NCI-H524 (cell line): ENCODE measurements around the gene C16orf92.
"Not testable (repeated sequence)": the region's sequence is repeated elsewhere in the genome, so short reads cannot be mapped to it uniquely, and the experiment has no call there.

Experiments used
- DNase-seq, 2 experiments: peaks; one replicate each; lab custom pipeline; 2025; lab: John Stamatoyannopoulos, UW

C16orf92 gene

DNA sequence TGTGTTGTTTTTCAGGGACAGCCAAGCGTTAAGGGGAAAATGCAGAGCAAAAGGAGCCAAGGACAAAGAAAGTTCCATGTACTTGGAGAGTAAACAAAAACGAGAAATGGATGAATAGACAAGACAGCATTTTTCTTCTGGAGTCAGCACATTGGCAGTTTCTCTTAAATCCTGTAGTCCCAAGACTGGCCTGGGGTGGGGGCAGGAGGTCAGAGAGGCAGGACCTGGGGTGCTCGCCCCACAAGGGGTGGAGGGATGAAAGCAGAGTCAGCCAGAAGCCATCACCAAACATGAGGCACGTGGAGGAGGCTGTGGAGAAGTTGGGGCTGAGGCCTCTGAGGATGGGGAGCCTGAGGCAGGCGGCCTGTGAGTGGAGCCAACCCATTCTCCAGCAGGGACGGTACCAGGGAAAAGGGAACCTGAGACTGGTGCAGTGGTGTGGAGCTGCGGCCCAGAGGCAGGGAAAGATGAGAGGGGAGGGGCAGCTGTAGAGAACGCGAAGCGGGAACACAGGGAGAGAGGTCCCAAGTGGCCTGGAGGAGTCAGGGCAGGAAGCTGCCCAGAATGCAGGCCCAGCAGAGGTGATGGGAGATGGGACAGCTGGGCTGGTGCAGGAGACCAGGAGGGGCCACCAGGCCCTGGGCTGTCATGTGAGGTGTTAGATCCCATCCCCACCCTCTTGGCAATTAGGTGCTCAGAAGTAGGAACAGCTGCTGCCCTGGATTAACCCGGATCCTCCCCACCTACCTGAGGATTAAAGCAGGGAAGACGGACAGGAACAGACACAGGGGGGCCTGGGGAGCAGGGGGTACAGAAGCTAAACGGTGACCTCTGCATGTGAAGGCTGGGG is 4.8 kb downstream of the C16orf92 start:
- DNase-seq, result peak; percentile 100

DNA sequence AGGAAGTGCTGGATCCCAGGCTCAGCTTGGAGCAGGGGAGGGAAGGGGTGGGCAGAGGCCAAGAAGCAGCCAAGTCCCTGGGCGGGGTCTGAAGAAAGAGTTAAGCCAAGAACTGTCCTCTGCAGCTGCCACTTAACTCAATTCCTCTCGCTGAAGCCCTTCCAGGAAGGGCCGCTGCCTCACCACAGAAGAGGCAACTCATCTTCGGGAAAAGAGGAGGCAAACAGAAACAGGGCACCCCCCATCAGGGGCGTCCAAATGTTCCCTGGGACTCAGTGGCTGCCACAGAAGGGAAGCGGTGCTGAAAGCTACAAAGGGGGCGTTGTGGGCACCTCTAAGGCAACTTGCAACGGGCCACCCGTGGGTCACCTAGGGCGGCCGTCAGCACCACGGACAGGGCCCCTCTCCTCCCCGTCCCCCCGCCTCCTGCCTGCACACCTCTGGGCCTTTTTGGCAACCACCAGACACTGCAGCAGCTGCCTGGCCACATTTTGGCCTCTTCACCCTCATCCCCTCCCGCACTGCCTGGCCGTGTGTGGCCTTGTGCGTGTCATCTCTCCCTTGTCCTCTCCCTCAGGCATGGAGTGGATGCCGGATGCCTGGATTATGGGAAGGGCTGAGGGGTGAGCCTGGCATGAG is 5.6 kb downstream of the C16orf92 start:
- DNase-seq, result peak in 1 of 2 experiments; percentile 63

DNA sequence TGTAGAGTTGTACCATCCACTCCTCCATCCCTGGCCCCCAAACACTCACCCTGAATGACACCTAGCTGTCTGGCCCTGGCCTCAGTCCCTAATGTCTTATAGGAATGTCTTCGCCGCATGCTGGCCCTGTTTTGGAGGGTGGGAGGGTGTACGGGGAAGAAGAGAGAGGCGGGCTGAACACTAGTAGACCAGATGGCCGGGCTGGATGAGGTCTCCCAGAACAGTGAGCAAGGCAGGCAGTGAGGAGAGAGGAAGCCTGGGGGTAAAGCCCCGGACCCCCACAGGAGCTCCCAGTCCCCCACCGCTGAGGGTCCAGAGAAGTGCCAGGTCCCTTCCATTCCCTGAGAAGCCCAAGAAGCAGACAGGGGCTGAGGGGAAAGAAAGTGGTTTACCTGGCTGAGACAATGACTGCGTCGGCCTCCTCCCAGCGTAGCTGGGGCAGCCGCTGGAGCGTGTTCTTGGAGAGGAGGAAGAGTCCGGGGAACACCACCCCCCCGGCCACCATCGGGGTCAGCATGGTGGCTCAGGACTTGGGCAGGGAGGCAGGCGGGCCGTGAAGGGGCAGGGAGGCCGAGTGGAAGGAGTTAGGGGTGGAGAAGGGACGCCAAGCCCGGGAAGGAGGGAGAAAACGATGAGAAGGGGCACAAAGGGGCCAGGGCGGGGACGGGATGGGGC is 7.2 kb downstream of the C16orf92 start:
- DNase-seq, result peak; percentile 47 to 74

DNA sequence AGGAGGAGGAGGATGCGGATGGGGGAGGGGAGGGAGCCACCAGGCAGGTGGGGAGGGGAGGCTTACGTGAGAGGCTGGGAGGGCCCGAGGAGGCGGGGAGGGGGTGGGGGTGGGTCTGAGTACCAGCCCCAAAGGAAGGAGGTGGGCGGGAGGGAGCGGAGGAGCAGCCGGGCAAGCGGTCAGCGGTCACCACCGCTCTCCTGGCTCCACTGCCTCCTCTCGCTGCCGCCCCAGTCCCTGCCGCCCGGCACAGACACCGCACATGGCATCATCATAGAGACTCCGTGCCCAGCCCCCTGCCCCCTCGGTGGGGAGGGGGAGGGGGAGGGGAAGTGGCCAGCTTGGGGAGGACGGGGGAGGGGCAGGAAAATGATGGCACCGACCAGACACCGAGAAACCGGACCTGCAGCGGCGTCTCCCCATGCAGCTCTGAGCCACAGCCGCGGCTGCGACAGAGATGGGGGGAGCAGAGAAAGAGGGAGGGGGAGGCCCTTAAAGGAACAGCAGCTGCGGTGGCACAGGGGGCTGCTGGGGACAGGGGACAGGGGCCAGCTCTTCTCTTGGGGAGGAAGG is 7.9 kb downstream of the C16orf92 start, which contains the start of gene TLCD3B:
TSS of gene TLCD3B (minus strand) at position 431 of the 573 bp plus-strand sequence. CDS start 744 bp downstream, outside the sequence.
- peak; percentile 46 to 80 for DNase-seq

DNA sequence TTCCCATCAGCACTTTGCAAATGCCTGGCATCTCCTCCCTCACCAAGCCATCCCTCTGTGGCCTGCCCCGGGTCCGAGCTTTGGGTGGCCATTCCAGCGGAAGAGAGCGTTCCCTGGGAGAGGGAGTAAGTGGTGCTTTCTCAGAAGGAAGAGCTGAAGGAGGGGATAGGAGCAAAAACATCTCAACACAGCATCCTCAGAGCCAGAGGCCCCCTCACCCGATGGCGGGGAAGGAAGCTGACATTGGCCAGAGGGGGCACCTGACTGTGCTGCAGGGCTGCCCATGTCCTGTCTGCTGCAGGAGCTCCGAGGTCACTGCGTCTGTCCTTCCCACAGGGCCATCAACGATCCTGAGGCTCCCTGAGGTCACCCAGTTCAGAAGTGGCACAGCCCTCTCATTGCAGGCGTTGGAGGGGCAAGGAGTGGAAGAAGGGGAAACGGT is 8.5 kb downstream of the C16orf92 start:
- DNase-seq, result peak in 1 of 2 experiments; percentile 27

DNA sequence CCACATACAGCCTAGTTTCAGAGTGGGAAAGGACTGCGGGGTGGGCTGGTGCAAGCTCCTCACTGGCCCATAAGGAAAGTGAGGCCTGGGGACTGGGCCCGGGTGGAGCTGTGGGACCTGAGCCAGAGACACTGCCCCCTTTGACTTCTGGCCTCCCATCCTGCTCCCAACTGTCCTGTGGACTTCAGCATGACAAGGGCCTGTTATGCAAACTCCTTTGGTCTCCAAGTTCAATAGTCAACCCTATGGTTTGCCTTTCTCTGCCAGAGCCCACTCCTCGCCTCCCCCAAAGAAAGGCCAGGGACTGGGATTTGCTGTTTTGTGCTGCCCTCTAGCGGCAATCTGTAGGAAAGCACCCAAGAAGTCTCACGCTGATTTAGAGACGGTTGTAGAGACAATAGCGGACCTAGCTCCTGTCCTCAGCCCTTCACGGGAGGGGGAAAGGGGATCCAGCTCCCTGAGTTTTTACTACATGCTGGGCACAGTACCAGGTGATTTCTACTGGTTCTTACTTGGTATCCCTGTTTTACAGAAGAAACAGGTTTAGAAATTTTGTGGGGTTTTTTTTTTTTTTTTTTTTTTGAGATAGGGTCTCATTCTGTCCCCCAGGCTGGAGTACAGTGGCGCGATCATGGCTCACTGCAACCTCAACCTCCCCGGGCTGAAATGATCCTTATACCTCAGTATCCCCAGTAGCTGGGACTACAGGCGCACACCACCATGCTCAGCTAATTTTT is 9.3 kb downstream of the C16orf92 start:
- DNase-seq, result peak; percentile 82 to 94

DNA sequence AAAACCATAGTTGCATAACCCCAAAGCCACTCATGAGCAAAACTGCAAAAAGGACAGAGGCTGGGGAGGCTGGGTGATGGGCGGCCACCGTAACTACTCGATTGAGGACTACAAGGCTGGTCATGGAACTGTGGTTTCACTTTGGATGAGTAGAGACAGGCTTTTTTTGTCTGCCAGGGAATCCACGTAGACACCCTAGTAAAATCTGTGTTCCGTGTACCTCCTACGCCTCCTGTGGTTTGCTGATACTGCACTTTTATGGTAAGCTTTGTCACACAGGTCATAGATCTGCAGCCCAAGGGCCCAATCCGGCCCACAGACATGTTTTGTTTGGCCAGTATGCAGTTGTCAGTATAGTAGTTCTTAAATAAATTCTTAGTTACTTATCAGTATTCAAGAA is 10.3 kb downstream of the C16orf92 start:
- no peak for DNase-seq

DNA sequence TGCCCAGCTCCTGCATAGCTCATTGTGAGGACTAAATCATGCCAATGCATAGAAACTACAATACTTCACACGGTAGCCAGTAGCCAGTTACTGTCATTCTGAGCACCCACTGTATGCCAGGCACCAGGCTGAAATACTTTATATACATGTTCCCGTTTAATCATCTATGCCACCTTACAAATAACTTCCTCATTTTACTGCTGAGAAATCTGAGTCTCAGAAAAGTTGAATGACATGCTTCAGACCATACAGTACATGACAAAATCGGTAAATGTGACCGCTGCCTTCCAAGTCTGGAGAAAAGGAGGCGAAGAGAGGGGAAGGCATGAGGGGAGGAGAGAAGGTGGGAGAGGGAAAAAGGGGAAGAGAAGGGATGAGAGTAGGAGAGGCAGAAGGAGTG is 17.2 kb downstream of the C16orf92 start:
- DNase-seq, result no peak

DNA sequence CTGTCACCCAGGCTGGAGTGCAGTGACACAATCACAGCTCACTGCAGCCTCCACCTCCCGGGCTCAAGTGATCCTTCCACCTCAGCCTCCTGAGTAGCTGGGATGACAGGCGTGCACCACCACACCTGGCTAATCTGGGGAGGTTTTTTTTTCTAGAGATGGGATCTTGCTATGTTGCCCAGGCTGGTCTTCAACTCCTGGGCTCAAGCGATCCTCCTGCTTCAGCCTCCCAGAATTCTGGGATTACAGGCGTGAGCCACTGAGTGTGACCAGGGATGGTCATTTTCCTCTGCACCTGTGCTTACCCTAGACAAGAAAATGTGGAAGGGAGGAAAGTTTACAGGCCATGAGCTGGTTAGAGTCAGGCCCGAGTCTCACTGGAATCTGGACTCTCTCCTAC is 17.7 kb downstream of the C16orf92 start:
- DNase-seq, result not testable (repeated sequence)

DNA sequence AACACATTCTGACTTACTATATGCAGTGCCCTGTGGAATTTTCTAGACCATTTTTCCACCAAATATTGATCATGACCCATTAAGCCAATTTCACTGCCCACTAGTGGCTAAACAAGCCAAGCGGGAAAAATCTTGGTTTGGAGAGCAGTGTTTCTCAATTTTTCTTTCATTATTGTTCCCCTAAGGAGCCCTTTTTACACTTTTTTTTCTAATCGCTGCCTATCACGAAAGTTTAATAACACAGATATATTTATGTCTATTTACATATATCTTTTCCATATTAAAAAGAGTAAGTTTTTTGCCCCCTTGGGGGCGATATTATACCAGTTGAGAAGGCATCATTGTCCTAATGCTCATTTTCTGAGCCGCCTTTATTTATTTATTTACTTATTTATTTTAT is 18.8 kb downstream of the C16orf92 start:
- peak in 1 of 2 experiments; percentile 68 for DNase-seq

DNA sequence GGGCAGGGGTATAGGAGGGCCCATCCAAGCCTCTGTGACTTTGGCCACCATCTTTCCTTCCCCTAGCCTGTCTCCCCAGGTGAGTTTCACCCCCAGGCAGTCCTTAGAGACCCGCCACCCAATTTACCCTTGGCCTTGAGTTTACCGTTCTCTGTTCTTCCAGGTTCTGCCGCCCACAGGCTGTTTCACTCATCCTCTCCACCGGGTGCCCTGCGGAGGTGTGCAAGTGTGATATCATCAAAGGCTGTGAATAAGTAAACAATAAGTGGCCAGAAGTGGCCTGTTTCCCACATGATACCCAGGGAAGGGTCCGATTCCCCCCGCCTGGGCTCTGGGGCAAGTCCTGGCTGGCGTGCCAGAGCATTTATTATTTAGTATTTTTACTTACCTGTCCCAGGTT is 23.2 kb downstream of the C16orf92 start:
- DNase-seq, result no peak

DNA sequence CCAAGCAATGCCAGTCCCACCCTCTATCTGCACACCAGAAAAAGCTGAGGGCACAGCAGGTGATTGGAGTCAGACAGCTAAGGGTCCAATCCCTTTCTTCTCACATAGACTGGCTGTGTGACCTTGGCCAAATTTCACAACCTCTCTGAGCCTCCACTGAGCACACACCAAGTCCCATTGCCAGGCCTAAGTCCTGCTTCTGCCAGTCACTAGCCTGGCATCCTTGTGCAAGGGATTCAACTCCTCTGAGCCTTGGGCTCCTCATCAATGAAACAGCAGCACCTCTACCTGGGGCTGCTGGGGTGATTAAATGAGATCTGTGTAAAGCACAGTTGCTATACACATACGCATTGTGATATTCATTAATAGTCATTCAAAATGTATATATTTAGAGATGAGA is 23.6 kb downstream of the C16orf92 start:
- no peak for DNase-seq

DNA sequence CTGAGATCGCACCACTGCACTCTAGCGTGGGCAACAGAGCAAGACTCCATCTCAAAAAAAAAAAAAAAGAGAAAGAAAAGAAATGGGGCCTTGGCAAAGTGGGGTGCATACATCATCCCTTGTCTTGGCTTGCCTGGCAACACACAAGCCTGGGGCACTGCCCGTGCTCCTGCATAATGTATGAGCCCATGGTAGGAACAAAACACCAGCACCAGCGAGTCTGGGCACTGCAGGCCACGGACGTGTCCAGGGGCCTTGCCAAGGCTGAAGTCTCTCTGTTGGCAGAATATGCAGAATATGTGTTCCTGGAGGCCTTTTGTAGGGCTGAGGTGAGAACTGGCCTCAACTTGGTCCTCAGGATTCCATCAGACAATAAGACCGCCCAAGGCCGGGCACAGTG is 26.9 kb downstream of the C16orf92 start:
- no peak for DNase-seq

DNA sequence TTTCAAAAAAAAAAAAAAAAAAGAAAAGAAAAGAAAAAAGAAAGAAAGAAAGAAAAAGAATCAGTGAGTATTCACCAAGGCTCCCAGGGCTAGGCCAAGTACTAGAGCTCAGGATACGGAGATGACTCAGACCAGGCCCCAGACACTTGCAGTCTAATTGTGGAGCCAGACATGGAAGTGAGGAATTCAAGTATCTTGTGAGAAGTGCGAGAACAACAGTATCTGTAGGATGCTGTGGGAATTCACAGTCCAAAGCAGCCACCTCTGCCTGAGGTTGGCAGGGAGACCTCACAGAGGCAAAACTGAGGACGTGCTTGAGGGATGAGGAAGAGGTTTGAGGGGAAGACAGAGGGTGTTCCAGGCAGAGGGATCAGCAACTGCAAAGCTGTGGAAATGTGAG is 28.5 kb downstream of the C16orf92 start:
- DNase-seq, result no peak

DNA sequence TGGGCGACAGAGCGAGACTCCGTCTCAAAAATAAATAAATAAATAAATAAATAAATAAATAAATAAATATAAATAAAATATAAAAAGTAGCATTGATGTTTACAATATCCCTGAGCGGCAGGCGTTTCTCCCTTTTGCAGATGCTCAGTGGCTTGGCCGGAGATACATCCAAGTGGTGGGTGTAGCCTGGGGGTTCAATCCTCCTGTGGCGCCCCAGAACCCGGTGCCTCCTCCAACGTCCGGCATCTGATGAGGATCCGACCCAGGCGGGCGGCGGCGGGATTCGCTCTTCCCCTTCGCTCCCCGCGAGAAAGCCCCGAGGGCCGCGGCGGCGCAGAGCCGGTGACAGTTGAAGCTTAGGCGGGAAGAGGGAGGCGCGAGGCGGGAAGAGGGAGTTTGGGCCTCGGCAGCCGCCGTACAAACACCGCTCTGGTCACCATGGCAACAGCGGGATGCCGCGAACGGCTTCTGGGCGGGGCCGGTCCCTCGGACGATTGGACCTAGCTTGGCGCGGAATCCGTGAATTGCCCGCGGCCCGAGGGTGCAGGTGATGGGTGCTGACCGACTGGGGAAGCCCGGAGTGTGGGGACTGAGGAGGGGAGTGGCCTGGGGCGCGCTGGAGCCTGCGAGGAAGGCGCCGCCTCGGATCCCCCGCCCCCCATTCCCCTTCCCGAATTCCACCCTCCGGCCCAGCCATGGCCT is 29.8 kb downstream of the C16orf92 start:
- DNase-seq, result peak; percentile 83 to 93

DNA sequence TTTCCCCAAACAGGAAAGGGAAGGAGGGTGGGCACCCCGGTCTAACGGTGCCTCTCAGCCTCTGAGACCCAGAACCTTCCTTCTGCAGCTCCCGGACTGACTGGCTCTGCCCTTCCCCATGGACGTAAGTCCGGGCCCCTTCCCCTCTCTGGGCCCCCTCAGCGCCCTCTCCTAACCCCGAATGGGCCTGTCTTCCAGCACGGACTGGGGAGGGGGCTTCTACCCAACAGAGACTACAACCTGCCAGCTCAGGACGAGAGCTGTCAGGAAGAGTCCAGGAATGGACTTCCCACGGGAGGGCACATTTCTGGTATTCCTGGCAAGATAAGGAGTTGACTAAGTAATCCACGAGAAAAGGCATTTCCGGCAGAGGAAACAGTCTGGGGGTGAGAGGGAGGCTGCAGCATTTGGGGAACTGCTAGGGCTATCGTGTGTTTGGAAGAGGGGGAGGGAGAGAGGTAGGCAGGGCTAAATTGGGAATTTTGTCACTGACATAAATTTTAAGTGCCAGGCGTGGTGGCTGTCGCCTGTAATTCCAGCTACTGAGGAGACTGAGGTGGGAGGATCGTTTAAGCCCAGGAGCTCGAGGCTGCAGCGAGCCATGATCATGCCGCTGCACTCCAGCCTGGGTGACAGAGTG is 30.5 kb downstream of the C16orf92 start:
- DNase-seq, result no peak

DNA sequence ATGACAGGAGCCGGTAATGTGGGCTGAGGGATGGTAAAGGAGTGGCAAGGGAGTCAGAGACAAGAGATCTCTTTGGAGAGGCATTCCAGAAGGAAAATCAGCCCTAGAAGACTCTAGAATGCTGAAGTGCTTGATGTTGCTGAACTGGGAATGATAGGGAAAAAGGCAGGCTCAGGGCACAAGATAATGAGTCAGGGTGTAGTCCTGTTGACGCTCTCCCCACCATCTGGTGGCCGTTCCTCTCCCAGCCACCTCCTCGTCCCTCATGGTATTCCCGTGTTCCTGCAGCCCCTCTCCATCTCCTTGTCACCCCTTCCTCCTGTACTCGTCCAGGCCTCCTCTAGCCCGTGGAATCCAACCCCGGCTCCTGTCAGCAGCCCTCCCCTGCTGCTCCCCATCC is 31.5 kb downstream of the C16orf92 start:
- peak; percentile 26 to 55 for DNase-seq

DNA sequence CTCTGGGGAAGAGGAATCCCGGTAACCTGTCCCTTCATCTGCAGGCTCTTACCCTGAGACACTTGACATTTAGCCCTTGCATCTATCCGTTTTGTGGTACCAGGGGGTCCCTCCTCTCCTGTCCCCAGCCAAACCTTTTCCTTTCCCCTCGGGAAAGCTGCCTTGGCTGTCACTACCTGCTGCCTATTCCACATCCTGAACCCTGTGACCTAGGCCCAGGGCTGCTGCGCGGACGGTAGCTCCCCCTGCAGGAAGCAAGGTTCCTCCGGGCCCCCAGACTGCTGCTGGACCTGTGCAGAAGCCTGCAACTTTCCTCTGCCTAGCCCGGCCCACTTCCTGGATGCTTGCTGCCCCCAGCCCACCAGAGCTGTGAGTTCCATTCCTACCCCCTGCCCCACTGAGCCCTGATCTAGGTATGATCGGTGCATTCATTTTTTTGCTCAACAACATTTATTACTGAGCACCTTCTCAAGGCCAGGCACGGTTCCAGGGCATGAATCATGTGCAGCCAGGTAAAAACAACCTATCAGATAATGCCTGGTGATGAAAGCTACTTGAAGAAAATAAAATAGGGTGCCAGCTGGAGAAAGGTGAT is 32.1 kb downstream of the C16orf92 start:
- peak in 1 of 2 experiments; percentile 54 for DNase-seq

DNA sequence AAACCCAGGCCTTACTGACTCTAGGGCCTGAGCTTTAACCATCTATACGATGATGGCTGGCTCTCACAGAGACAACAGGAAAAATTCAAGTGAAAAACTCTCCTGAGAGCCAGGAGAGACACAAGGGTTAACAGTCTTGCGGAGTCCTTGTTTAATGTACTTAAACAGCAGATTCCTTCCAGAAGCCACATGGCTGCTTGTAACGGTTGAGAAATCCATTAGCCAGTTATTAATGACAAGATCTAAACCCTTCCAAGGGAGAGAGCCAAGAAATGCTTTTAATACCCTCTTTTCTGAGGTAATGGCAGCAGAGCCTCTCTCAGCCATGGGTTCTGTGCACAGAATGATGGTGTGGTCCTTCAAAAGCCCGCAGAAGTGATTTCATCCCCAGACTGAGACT is 37.3 kb downstream of the C16orf92 start:
- DNase-seq, result peak; percentile 82 to 85
